Activated CD4-positive, alpha-beta T cell treated with anti-CD3 and anti-CD28 coated beads, Interleukin-2, amount 50 U/mL, for 16 hours (primary cell): Measurements from ENCODE around the gene GABRB1.
A peak's percentile ranks its signal among the peaks of the same experiment; 100 is the strongest.

Experiments used
- DNase-seq: peaks from one replicate; pipeline ENCODE4 v3.0.0-alpha.2; 2020

Gene GABRB1

GRCh38 chr4:47031011-47031678 lies at the start of gene GABRB1:
GABRB1 (plus strand) TSS chr4:47031567.
- no peak for DNase-seq

DNA sequence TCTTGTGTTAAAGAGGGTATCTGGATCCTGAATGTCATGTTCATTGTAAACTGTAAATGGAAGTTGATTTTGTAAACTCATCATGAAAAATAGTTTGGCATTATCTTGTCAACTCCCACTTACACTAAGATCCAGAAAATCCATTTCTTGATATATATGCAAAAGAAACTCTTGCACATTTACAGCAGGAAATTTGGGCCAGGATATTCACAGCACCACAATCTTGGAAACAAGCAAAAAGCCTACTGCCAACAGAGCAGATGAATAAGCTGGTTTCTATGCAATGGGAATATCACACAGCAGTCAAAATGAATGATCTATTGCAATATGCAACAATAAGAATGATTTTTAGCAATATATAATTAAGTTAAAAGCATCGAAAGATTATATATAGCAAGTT lies 46.6 kb upstream of the GABRB1 start:
- DNase-seq: no peak

DNA sequence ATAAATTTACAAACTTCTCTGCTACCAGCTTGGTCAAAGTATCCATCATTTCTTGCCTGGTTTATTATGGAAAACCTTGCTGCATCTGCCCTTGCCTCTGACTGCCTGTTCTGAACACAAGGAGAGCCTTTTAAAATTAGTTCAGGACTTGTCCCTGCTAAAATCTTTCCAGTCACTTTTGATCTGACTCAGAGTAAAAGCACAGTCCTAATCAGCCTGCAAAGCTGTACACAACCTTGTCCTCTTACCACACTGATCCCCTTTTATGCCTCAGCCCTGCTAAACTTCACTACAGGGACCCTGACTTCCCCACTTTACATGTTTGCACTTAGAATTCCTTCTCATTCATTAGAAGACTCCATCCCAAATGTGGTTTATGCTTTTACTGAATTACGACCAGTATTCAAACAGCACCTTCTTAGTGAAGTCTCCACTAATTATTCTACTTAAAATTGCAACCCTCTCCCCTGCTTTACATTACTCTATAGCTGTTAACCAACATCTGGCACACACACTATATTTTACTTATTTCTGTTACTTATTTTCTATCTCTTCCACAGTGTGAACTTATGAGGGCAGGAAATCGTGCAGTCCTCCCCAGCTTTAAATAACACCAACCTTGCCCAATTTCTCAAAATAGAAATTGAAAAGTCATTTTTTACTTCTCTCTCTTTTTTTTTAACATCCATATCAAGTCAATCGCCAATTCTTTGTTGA lies 44.3 kb upstream of the GABRB1 start:
- no peak for DNase-seq

DNA sequence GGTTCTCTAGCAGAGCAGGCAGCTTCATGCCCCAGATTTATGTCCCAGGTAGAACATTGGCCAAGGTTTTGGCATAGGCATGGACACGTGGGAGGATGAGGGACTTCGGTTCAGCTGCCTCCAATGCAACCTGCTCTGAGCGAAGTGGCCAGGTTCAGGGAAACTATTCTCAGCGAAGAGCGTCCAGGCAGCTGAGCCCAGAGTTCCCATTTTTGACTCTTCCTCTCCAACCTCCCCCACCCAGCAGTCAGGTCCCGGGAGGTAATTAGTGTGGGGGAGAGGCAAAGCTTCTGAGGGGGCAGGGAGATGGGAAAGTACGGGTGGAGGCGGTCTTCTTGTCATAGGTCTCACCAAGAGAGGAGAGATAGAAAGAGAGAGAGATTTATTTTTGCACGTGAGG lies 39.0 kb upstream of the GABRB1 start:
- DNase-seq: no peak

DNA sequence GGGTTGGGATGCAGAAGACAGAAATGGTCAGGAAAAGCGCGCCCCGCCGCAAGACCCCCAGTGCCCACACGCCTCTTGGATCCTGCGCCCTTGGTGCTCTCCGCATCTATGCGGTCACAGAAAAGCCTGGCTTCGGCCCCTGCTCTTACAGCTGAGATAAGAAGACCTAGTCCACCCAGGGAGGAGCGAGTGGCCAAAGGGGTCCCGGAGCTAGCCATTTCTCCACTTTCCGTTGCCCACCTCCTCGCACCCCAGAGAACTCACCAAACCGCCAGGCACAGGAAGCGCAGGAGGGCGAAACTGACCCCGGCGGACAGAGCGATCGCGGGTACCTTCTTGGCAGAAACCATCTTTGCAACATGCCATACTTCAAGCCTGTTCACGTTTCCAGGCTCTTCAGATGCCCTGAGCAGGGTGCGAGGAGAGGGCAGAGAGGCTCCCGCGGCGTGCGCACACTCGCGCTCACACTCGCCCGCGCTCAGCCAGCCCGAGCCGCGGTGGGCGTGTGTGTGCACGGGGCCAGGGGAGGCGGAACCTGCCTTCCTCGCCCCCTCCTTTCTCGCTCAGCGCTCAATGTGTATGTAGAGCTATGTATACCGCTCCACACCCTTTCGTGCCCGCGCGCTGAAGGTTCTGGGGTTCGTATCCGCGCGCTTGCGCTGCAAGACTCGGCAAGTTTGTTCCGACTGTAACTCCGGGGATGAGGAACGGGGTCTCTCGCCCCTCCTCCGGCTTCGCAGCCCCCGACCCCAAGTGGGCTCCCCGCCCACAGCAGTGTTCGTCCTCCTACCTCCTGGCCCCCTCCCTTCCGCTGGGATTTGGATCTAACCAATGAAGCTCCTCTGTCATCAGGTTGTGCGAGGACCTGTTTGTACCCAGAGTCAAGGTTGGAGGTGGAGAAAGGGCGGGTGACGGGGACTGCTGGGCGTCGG lies 38.0 kb upstream of the GABRB1 start, which contains the start of gene GABRA4:
Gene GABRA4, minus strand, starts transcription at position 507 of the 932 bp plus-strand sequence. Its CDS starts 157 bp downstream, at position 350.
- no peak for DNase-seq

DNA sequence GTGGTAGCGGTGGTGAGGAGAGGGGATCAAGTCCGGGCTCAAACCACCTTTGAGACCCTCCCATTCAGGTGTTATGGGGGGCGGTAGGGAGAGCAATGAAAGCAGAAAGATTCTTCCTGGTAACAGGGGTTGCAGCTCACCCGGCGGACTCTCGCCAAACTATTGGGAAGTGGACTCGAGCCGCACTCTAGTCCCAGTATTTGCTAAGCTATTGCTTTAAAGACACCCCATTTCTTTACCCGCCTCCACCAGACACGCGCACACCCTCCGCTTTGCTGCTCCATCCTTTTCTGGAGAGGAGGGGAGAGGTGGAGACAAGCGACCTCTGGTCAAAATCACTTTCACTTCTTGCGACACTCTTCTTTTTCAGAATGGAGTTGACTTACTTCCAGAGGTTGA lies 37.4 kb upstream of the GABRB1 start:
- no peak for DNase-seq

- no peak for DNase-seq
These were observed 31.8 kb upstream of the GABRB1 start for GRCh38 chr4:46999566-46999965.

DNA sequence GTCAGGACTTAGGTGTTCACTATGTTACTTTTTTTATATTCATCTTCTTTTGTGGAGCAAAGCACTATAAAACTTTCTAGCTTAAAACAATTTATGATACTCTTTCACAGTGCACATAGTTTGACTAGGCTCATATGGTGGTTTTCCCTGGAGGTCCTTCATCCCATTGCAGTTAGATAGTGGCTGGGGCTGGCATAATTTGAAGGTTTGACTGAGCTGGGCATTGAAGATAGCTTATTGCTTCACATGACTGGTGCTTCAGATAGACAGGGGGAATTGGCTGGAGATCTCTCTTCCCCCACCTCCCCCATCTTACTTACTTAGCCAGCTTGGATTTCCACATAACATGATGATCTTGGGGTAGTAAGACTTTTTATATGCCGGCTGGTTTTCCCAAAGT lies 31.0 kb upstream of the GABRB1 start:
- no peak for DNase-seq

DNA sequence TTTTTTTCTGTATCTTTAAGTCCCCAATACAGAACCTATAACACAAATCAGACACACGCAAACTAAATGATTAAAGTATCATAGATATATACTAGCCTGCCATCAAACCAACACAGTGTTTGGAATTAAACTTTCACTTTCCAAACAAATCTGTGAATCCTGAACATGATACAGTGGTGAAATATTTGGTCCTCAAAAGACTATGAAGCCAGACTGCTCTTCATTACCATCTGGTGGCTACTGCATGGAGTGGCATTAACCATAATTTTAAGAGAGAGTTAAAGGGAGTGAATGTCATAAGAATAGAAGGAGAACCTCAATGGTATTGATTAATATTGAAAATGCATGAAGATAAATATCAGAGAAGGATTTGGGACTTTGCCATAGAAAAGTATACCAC lies 28.8 kb upstream of the GABRB1 start:
- DNase-seq: no peak

DNA sequence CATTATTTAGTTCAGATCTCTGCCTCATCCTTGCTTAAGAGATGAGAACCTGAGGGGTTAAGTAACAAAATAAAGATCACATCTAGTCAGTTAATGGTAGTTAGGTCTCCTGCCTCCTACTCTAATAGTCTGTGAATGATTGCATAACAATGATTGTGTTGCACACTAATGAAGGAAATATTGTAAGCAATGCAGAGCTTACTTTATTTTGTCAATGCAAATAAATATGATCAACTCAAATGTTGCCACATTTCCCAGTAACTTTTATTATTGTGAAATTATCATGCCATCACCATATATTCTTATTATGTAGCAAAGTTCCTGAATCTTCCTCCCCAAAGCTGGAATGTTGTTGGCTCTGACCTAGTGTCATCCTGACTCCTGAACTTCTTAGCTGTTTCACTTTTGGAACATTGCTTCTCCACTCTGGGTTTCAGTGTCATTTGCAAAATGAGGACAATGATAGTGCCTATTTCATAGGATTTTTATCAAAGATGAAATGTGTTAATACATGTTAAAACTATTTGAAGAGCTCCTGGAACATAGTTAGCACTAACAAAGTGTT lies 20.9 kb upstream of the GABRB1 start:
- no peak for DNase-seq

GRCh38 chr4:47010912-47011446 lies 20.4 kb upstream of the GABRB1 start:
- peak; percentile 35 for DNase-seq

DNA sequence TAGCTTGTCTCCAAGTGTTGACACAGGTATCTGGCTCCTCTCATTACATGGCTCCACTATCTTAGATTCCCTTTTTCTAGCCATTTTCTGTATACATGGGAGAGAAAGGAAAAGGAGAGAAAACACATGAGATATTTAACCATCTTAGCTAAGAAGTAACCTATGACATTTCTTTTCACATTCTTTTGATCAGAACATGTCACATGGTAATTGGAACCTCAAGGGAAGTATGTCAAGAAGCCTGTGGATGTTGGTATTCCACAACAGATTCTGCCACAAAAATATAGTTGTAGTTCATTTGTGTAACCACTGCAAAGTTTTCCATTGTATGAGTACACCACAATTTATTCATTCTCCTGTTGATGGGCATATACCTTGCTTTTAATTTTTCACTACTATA lies 18.7 kb upstream of the GABRB1 start:
- DNase-seq: no peak

- no peak for DNase-seq
These were observed 18.0 kb upstream of the GABRB1 start for GRCh38 chr4:47013373-47013772.

DNA sequence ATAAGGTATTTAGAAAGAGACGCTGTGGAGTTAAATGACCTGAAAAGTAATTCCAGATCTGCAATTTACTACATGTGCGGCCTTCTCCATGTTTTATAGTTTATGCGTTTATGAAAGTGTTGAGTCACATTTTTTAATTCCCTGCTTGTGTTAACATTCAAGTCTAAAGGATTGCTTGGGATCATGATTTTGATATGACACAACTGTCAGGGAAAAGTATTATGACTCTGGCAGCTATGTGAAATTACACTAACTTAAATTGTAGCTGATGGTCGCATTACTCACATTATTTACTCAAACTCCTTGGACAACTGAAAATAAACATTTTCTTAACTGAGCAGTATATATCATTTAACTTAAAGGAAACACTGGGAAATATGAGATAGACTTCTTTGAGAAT lies 14.3 kb upstream of the GABRB1 start:
- DNase-seq: no peak

GRCh38 chr4:47017494-47017893 lies 13.9 kb upstream of the GABRB1 start:
- no peak for DNase-seq

DNA sequence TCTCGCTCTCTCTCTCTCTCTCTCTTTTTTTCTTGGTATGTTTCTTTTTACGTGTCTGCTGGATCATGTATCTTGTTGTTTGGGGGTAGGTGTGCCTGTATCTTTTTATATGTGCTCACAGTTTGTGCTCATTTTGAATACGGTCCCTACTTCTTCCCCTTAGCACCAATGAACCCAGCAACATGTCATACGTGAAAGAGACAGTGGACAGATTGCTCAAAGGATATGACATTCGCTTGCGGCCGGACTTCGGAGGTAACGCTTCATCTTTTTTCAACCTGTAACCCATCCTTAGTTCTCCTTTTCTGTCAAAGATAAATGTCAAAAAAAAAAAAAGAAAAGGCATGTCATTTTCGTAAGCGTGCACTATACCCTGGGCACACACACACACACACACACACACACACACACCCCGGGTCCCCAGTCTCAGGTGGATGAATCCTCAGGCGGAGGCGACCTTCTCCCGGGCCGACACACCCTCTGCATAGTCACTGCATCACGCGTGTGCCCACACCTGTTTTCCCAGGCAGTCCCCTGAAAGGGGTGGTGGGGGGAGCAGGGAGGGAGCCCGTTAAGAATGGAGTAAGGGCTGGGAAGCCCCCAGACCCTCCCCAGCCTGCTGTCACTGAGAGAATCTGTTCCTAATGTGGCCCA lies 511 bp downstream of the GABRB1 start:
- DNase-seq: no peak

DNA sequence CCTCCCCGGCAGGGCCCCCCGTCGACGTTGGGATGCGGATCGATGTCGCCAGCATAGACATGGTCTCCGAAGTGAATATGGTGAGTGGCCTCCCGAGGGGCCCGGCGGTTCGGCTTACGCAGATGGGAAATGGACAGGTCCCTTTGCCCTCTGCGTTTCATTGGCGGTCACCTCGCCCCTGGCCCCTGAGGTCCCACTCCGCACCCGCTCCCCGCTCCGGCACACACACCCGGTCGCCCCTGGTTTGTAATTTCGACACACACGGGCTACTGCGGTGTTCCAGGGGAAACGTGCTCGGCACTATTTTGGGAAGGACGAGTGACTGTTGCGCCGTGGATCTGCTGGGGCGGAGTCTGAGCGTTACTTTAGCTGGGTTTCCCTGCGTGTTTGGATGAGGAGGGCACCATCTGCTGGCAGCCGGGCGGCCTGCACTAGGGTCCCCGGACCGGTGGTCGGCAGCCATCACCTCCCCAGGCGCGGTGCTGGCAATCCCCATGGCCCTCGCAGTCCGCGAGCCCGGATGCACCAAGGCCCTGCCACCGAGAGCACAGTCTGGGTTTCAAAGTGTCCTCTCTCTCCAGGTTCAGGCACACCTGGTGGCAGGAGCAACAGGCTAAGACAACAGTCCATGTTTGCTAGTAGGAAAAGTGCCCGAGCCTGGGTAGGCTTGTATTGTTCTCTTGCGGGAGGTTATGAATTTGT lies 1.2 kb downstream of the GABRB1 start:
- DNase-seq: peak; percentile 40

- DNase-seq: no peak
These were observed 6.9 kb downstream of the GABRB1 start for GRCh38 chr4:47038263-47038662.

GRCh38 chr4:47040828-47041227 lies 9.5 kb downstream of the GABRB1 start:
- no peak for DNase-seq

DNA sequence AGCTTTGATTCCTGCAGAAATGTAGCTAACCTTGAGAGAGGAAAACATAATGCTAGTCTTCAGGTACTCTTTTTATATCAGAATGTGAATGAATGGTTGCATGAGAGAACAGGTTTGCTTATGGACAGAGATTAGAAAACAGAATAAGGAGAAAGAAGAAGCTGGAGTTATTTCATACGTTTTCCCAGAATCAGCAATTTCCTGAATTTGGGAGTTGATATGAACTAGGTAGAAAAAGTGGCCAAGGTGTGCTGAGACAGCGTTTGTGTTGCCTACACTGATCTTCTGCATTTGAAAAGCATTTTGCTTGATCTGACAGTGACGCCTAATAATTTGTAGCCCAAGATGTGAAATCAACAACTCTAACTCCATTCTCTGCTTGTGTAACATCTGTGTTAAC lies 12.5 kb downstream of the GABRB1 start:
- no peak for DNase-seq

- DNase-seq: no peak
These were observed 13.9 kb downstream of the GABRB1 start for GRCh38 chr4:47045261-47045660.

DNA sequence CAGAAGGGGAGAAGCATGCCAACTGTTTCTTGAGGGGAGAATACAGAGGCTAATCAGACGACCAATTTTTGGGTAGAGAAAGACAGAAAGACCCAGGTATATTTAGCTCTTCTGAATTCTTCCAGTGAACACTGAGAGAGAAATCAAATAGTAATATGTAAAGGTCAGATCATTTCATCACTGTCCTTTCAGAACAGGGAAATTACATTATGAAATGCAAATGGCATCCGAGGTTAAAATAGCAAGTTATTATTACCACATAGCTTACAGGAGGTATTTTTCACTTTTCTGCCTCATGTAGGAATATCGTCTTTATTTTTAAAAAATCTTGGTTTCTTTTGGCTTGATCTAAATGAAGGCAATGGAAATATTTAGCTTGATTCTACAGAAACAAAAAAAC lies 18.0 kb downstream of the GABRB1 start:
- no peak for DNase-seq
